HepG2 (cell line): ENCODE results near the gene PPP1R12B. TPM values are rescaled to one million over a fixed set of nuclear protein-coding genes. Genes with fewer than 3 reads are reported as not detected.

Experiments
- ATAC-seq: fragments of 200-7000 bp; cut with Tn5 transposase; 3 replicates; pipeline ENCODE4 v1.9.1; 2020; ENCODE audit warnings: mild to moderate bottlenecking, moderate library complexity
- BruUV-seq: library from RNA; stranded (reverse); fragments of 400-500 nt; replicated peaks from 2 replicates; lab custom pipeline; 2021; lab: Mats Ljungman, UMichigan
- CTCF ChIA-PET: fragments of 300-600 bp; formaldehyde crosslinking; extraction: SDS; loops from one replicate; lab custom pipeline; 2021; ENCODE audit warnings: low total read pairs, inconsistent platforms, low intra/inter-chr PET ratio; lab: Yijun Ruan, JAX
- POLR2A ChIA-PET: fragments of 350-600 bp; sonication (Branson Sonifier 250); formaldehyde crosslinking; loops from one replicate; lab custom pipeline; 2020; ENCODE audit warnings: antibody characterized with exemption, inconsistent platforms; lab: Yijun Ruan, JAX
- DNase-seq: peaks from one replicate; pipeline ENCODE4 v3.0.0-alpha.2; 2015; ENCODE audit warnings: low spot score
- FAIRE-seq: peaks from 3 replicates; lab custom pipeline; 2011; peaks lifted over from hg19 to GRCh38; lab: Jason Lieb, UNC
- H2AFZ ChIP-seq: one replicate; pipeline ENCODE4 v1.6.1; 2011; ENCODE audit warnings: low read length, inconsistent platforms
- H3K27ac ChIP-seq: fragments of 300-600 bp; 3 replicates; pipeline ENCODE4 v1.8.0; 2011; ENCODE audit warnings: mixed run types, mild to moderate bottlenecking, mixed read lengths, low read length, inconsistent platforms; ENCODE audit not compliant: insufficient read depth; ENCODE audit errors: extremely low read length
- H3K27me3 ChIP-seq, 2 experiments: fragments of 200-600 bp in 1 of 2; 2 replicates in 1 of 2; 3 replicates in 1 of 2; pipeline versions ENCODE4 v1.6.0 to v1.8.0; 2011; ENCODE audit warnings: low read length in 2 of 2, mild to moderate bottlenecking in 2 of 2, moderate library complexity in 2 of 2, inconsistent platforms in 1 of 2; ENCODE audit not compliant: insufficient read depth in 2 of 2, control insufficient read depth in 1 of 2
- H3K36me3 ChIP-seq, 2 experiments: fragments of 200-600 bp in 1 of 2; replicated peaks in 1 of 2; 2 replicates in 1 of 2; 3 replicates in 1 of 2; pipeline versions ENCODE4 v1.5.1 to v1.8.0; 2011; ENCODE audit warnings: low read length in 2 of 2, inconsistent platforms in 1 of 2; ENCODE audit not compliant: insufficient read depth in 2 of 2, control insufficient read depth in 1 of 2
- H3K4me1 ChIP-seq: 2 replicates; pipeline ENCODE4 v1.5.1; 2012; ENCODE audit warnings: low read length, inconsistent platforms; ENCODE audit not compliant: insufficient read depth
- H3K4me2 ChIP-seq: 2 replicates; pipeline ENCODE4 v1.6.0; 2011; ENCODE audit warnings: low read depth, low read length, inconsistent platforms
- H3K4me3 ChIP-seq, 3 experiments: fragments of 200-600 bp in 1 of 3; sonication (generic), shearing (Covaris generic) in 1 of 3; replicated peaks in 1 of 3; 2 replicates each; pipeline ENCODE4 v1.5.1; 2011 to 2016; ENCODE audit warnings: low read length in 3 of 3, inconsistent platforms in 2 of 3, low read depth in 2 of 3, mild to moderate bottlenecking in 2 of 3, control low read depth in 1 of 3, mixed read lengths in 1 of 3; ENCODE audit not compliant: insufficient read depth in 1 of 3
- H3K79me2 ChIP-seq: one replicate; pipeline ENCODE4 v1.6.1; 2011; ENCODE audit warnings: low read length, inconsistent platforms; ENCODE audit not compliant: insufficient read depth
- H3K9ac ChIP-seq: 2 replicates; pipeline ENCODE4 v1.6.0; 2011; ENCODE audit warnings: mild to moderate bottlenecking, low read depth, low read length, inconsistent platforms; ENCODE audit not compliant: insufficient read depth
- H3K9me3 ChIP-seq: 2 replicates; pipeline ENCODE4 v1.5.1; 2012; ENCODE audit warnings: mild to moderate bottlenecking, low read length
- H4K20me1 ChIP-seq: 2 replicates; pipeline ENCODE4 v1.6.0; 2011; ENCODE audit warnings: inconsistent platforms, mild to moderate bottlenecking, low read length, moderate library complexity; ENCODE audit not compliant: insufficient read depth
- ATF4 ChIP-seq, 2 experiments: fragments of 450-650 bp in 1 of 2; sonication (generic) in 1 of 2; formaldehyde crosslinking; IDR thresholded peaks; 2 replicates each; pipeline versions ENCODE4 v1.5.0 to v1.8.0; 2020 to 2022; ENCODE audit warnings: mild to moderate bottlenecking in 1 of 2, missing genetic modification reagents in 1 of 2
- HNRNPK ChIP-seq: fragments of 200-400 bp; formaldehyde crosslinking; IDR thresholded peaks from 2 replicates; pipeline ENCODE4 v1.6.1; 2018; ENCODE audit warnings: low read length, low read depth, moderate library complexity, mild to moderate bottlenecking; ENCODE audit not compliant: poor library complexity, severe bottlenecking
- HNRNPL ChIP-seq: fragments of 200-400 bp; formaldehyde crosslinking; IDR thresholded peaks from 2 replicates; pipeline ENCODE4 v1.6.1; 2017; ENCODE audit warnings: mild to moderate bottlenecking, low read depth, low read length
- HNRNPLL ChIP-seq: fragments of 200-400 bp; formaldehyde crosslinking; IDR thresholded peaks from 2 replicates; pipeline ENCODE4 v1.6.1; 2017; ENCODE audit warnings: mild to moderate bottlenecking, low read depth, low read length; ENCODE audit not compliant: poor library complexity, severe bottlenecking
- ZNF646 ChIP-seq: sonication (generic); formaldehyde crosslinking; IDR thresholded peaks from 2 replicates; pipeline ENCODE4 v1.9.0; 2021; ENCODE audit warnings: mild to moderate bottlenecking, missing genetic modification reagents
- ZNF710 ChIP-seq: sonication (generic); formaldehyde crosslinking; IDR thresholded peaks from 2 replicates; pipeline ENCODE4 v1.5.0; 2020; ENCODE audit warnings: mild to moderate bottlenecking, missing genetic modification reagents, borderline replicate concordance
- ZSCAN25 ChIP-seq: sonication (generic); formaldehyde crosslinking; IDR thresholded peaks from 2 replicates; pipeline ENCODE4 v1.8.0; 2022; ENCODE audit warnings: mild to moderate bottlenecking, missing genetic modification reagents
- WGBS: methylation state at CpG from one replicate; pipeline ENCODE4 v1.1.6; 2017; ENCODE audit warnings: low lambda C conversion rate; 5-methylcytosine and 5-hydroxymethylcytosine counted together
- in situ Hi-C: cut with HindIII; loops from 2 replicates; pipeline ENCODE4 v1.10.0; 2017; ENCODE audit warnings: low pct_unique_long_range_greater_than_20kb; ENCODE audit not compliant: extremely low pct_ligation_motif_present
- intact Hi-C: fragments of 100-400 bp; cut with micrococcal nuclease; formaldehyde crosslinking; loops from one replicate; pipeline ENCODE4 v1.10.0; 2022; ENCODE audit not compliant: unreplicated experiment
- polyA plus RNA-seq, 8 experiments: library from polyadenylated mRNA; depleted of rRNA in 3 of 8; stranded (reverse) in 7 of 8; unstranded in 1 of 8; fragments of >200 nt; fragmentation: Illumina TruSeq in 4 of 8; extraction: Trizol in 4 of 8; gene quantifications; 2 replicates each; pipeline versions ENCODE4 v1.2.1 to v1.2.3, GENCODE V29; 2011 to 2016; ENCODE audit warnings: low read depth in 4 of 8, missing spikeins in 1 of 8, mixed read lengths in 1 of 8; ENCODE audit not compliant: insufficient read depth in 1 of 8
- total RNA-seq, 5 experiments: library from RNA; depleted of rRNA; stranded (reverse); fragments of >200 nt; fragmentation: Illumina TruSeq; extraction: Trizol; gene quantifications; 2 replicates each; pipeline ENCODE4 v1.2.3, GENCODE V29; 2016; ENCODE audit warnings: low read depth in 1 of 5

The PPP1R12B gene
- total and polyA plus RNA-seq, 2 of the 13 experiments (the other 11 are each of a cell fraction or from before 2014, with no cell fraction given), result 12.0 to 13.6 TPM

- peak; percentile 93 for TF ChIP-seq ZNF646 (CRISPR knock-in tag)
These were observed 276.2 kb downstream of the PPP1R12B start (continued) for GRCh38 chr1:202624781-202625108.

- no peaks in the 10 kb centered on the region for H3K9me3 ChIP-seq
- intact Hi-C loops, result no loop called here
- ChIA-PET POLR2A (no interaction called here), CTCF (interaction anchor here (1.4 kb wide), 1 partner anchor 26 kb away, joined by 4 read pairs; no protein-coding TSS in a partner anchor)
- DNase-seq, result peak; percentile 41
- no peak overlapping the region for H2AFZ ChIP-seq
- no TSS peak for BruUV-seq
- H3K27ac ChIP-seq, result no peak overlapping the region
- no peaks in the 10 kb centered on the region for H3K79me2 ChIP-seq
- H4K20me1 ChIP-seq, result no peaks in the 10 kb centered on the region
- 38% methylated on average over 16 of the region's 28 CpGs for WGBS
- in situ Hi-C loops, result no loop called here
- no peaks in the 10 kb centered on the region for H3K36me3 ChIP-seq
- no peak overlapping the region for H3K4me2 ChIP-seq
- H3K27me3 ChIP-seq, result peaks cover 1 to 22% of the 10 kb centered on the region in 2 experiments; a peak in 4 of 5 replicates
- H3K4me1 ChIP-seq, result peaks cover 13% of the 10 kb centered on the region; the same call in 1 of the 2 replicates
- no peak for FAIRE-seq
- ATAC-seq, result peak; percentile 94
- H3K4me3 ChIP-seq, result no peak overlapping the region
- no peak overlapping the region for H3K9ac ChIP-seq
- TF ChIP-seq ZSCAN25 (CRISPR knock-in tag) (peak; percentile 62; the same call in 1 of the 2 replicates), ZNF710 (CRISPR knock-in tag) (no peak), HNRNPL (0 out of 2 replicates have a peak, but pooled peaks have one; percentile 33), HNRNPK (peak; percentile 82), ATF4 (CRISPR knock-in tag; IDR thresholded peaks at IDR 0.05) (no peak), HNRNPLL (peak; percentile 29)
These were observed 277.2 kb downstream of the PPP1R12B start for GRCh38 chr1:202625416-202626360.
